ENCODE data around the gene ARPC5L.

Gene ARPC5L

DNA sequence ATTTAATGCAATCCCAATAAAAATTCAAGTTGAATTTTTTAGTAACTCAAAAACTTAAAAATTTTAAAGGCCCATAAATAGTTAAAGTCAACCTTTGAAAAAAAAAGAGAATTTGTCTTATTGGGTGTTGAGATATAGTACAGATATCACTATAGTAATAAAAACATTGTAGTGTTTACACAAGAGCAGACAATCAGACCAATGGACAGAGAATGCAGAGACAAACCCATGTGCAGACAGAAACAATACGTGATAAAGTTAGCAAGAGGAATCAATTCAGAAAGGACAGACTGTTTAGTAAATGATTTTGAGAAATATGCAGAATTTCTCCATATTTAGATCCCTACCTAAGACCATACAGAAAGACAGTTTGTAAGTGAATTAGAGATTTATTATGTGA lies 45.0 kb downstream of the ARPC5L start:
- no peak for TF ChIP-seq TAF1 (IDR thresholded peaks at IDR 0.05; ENCODE audit: borderline replicate concordance, insufficient read depth, low read length)
- no peak for TF ChIP-seq SIN3A (IDR thresholded peaks at IDR 0.05; ENCODE audit: borderline replicate concordance, insufficient read depth, low read length)
- TF ChIP-seq, protein P1, sequence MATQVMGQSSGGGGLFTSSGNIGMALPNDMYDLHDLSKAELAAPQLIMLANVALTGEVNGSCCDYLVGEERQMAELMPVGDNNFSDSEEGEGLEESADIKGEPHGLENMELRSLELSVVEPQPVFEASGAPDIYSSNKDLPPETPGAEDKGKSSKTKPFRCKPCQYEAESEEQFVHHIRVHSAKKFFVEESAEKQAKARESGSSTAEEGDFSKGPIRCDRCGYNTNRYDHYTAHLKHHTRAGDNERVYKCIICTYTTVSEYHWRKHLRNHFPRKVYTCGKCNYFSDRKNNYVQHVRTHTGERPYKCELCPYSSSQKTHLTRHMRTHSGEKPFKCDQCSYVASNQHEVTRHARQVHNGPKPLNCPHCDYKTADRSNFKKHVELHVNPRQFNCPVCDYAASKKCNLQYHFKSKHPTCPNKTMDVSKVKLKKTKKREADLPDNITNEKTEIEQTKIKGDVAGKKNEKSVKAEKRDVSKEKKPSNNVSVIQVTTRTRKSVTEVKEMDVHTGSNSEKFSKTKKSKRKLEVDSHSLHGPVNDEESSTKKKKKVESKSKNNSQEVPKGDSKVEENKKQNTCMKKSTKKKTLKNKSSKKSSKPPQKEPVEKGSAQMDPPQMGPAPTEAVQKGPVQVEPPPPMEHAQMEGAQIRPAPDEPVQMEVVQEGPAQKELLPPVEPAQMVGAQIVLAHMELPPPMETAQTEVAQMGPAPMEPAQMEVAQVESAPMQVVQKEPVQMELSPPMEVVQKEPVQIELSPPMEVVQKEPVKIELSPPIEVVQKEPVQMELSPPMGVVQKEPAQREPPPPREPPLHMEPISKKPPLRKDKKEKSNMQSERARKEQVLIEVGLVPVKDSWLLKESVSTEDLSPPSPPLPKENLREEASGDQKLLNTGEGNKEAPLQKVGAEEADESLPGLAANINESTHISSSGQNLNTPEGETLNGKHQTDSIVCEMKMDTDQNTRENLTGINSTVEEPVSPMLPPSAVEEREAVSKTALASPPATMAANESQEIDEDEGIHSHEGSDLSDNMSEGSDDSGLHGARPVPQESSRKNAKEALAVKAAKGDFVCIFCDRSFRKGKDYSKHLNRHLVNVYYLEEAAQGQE (IDR thresholded peaks at IDR 0.05; ENCODE audit: insufficient read depth in 1 of 2, low read depth in 2 of 2, low read length in 2 of 2), result no peak
- no peak for TF ChIP-seq POLR2AphosphoS5 (IDR thresholded peaks at IDR 0.05; ENCODE audit: low read depth, low read length)
- TF ChIP-seq FOXP2 (optimal IDR thresholded peaks at IDR 0.05; ENCODE audit: borderline replicate concordance, extremely low read depth, extremely low read length, insufficient read depth), result no peak

DNA sequence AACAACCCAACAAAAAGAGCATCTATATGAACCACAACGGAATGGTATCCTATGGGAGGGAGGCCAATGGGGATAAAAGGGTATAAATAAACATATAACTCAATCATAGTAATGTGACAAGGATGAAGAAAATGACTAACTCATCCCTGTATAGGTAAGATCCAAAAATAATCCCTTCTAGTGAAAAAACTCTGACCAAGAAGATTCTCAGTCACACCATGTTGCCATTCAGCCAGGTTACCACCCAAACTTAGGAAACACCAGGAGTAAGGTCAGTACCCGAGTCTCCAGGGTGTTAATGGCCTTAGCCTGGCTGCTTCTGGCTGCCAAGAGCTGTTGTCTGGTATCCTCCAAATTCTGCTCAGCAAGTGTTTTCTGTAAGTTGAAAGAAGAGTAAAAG lies 46.2 kb downstream of the ARPC5L start:
- TF ChIP-seq TAF1 (IDR thresholded peaks at IDR 0.05; ENCODE audit: borderline replicate concordance, insufficient read depth, low read length) (no peak), FOXP2 (optimal IDR thresholded peaks at IDR 0.05; ENCODE audit: borderline replicate concordance, extremely low read depth, extremely low read length, insufficient read depth) (no peak), POLR2AphosphoS5 (IDR thresholded peaks at IDR 0.05; ENCODE audit: low read depth, low read length) (no peak), SIN3A (IDR thresholded peaks at IDR 0.05; ENCODE audit: borderline replicate concordance, insufficient read depth, low read length) (no peak)
- TF ChIP-seq, protein P1 (IDR thresholded peaks at IDR 0.05; ENCODE audit: insufficient read depth in 1 of 2, low read depth in 2 of 2, low read length in 2 of 2), result no peak

DNA sequence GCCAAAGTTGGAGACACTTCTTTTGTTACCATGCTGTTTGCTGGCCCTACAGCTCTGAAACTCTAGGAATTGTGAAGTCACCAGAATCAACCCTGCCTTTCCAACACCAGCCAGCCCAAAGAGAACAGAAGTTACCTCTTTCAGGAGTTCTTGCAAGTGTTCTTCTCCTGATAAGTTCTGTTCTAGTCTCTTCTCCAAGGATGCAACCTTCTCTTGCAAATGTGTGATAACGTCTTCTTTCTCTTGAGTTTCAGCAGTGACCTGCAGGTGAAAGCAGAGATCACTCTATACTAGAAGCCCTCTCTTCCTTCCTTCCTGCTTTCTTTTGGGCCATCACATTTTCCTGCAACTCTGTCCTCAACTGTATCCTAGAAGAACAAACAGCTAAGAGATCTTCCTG lies 49.8 kb downstream of the ARPC5L start:
- TF ChIP-seq FOXP2 (optimal IDR thresholded peaks at IDR 0.05; ENCODE audit: borderline replicate concordance, extremely low read depth, extremely low read length, insufficient read depth) (no peak), SIN3A (IDR thresholded peaks at IDR 0.05; ENCODE audit: borderline replicate concordance, insufficient read depth, low read length) (no peak), TAF1 (IDR thresholded peaks at IDR 0.05; ENCODE audit: borderline replicate concordance, insufficient read depth, low read length) (no peak), POLR2AphosphoS5 (IDR thresholded peaks at IDR 0.05; ENCODE audit: low read depth, low read length) (no peak)
- TF ChIP-seq, protein P1 (IDR thresholded peaks at IDR 0.05; ENCODE audit: insufficient read depth in 1 of 2, low read depth in 2 of 2, low read length in 2 of 2), result no peak

DNA sequence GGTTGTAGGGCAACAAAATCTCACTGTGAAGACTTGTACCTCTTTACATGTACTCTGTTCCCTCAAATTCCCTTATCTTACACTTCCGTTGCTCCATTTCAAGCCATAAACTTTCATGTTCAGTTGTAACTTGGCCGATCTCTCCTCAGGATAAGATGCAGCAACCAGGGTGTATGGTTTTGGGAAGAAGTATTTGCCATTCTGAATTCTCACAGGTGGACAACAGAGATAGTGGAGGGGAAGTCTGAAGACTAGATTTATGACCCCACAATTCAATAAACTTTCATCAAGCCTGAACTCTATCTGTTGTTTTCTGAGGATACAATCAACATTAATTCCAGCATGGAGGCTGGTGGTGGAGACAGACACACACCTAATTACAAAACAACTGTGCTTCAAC lies 51.4 kb downstream of the ARPC5L start:
- TF ChIP-seq, protein P1 (IDR thresholded peaks at IDR 0.05; ENCODE audit: insufficient read depth in 1 of 2, low read depth in 2 of 2, low read length in 2 of 2), result no peak
- no peak for TF ChIP-seq TAF1 (IDR thresholded peaks at IDR 0.05; ENCODE audit: borderline replicate concordance, insufficient read depth, low read length)
- no peak for TF ChIP-seq POLR2AphosphoS5 (IDR thresholded peaks at IDR 0.05; ENCODE audit: low read depth, low read length)
- TF ChIP-seq FOXP2 (optimal IDR thresholded peaks at IDR 0.05; ENCODE audit: borderline replicate concordance, extremely low read depth, extremely low read length, insufficient read depth), result no peak
- no peak for TF ChIP-seq SIN3A (IDR thresholded peaks at IDR 0.05; ENCODE audit: borderline replicate concordance, insufficient read depth, low read length)
